Subcutaneous adipose tissue (tissue), 4 donors: ENCODE measurements around the gene ERG28. TPM values are rescaled to one million over a fixed set of nuclear protein-coding genes. Genes with fewer than 3 reads are reported as not detected.

Experiments used
- total RNA-seq, 4 donors: library from RNA; depleted of rRNA; stranded (reverse); fragments of >200 nt; gene quantifications; one replicate each; pipeline ENCODE4 v1.1.0, GENCODE V29; 2016
- TF ChIP-seq, protein P1 (sequence below): fragments of 450-650 bp; IDR thresholded peaks from one replicate; pipeline ENCODE4 v1.5.1; 2016; ENCODE audit warnings: low read depth, mild to moderate bottlenecking, control low read depth, antibody characterized with exemption, moderate library complexity

Gene ERG28
- total RNA-seq, 4 donors from 2014 or later = 3.7 to 5.9 (median 4.4) TPM

DNA sequence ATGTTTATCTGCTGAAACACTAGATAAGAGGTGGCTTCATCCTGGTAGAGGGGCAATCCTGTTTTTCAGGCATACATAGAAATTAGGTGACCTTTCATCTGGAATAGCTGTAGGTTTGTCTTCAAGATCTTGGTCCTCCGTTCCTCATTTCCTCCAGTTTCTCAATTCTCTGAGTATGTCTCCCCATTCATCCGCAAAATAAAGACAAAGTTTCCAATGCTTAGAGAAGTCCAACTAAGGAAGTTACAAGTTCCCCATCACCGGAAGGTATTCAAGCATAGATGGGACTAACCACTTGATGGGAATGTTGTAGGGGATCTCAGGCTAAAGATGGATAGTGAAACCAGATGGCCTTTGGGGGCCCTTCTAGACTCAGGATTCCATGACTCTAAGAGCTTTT lies 34.3 kb downstream of the ERG28 start:
- TF ChIP-seq, protein P1, sequence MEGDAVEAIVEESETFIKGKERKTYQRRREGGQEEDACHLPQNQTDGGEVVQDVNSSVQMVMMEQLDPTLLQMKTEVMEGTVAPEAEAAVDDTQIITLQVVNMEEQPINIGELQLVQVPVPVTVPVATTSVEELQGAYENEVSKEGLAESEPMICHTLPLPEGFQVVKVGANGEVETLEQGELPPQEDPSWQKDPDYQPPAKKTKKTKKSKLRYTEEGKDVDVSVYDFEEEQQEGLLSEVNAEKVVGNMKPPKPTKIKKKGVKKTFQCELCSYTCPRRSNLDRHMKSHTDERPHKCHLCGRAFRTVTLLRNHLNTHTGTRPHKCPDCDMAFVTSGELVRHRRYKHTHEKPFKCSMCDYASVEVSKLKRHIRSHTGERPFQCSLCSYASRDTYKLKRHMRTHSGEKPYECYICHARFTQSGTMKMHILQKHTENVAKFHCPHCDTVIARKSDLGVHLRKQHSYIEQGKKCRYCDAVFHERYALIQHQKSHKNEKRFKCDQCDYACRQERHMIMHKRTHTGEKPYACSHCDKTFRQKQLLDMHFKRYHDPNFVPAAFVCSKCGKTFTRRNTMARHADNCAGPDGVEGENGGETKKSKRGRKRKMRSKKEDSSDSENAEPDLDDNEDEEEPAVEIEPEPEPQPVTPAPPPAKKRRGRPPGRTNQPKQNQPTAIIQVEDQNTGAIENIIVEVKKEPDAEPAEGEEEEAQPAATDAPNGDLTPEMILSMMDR = no peak

DNA sequence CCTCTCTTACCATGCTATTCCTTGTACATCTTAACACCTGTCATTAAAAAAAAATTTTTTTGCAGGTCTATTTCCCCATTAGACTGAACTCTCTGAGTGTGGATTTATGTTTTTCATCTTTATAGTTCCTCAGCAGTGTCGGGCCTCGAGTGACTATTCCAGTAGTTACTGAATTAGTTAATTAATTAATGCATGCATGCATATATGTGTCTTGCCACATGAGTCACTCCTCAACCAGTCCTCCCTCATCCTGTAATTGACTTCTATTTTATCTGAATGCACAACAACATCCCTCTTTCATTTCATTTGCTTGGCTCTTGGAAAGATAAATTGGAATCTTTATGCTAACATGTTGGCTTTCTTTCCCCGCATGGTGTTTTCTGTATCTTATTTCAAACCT lies 35.6 kb downstream of the ERG28 start:
- TF ChIP-seq, protein P1 = no peak

DNA sequence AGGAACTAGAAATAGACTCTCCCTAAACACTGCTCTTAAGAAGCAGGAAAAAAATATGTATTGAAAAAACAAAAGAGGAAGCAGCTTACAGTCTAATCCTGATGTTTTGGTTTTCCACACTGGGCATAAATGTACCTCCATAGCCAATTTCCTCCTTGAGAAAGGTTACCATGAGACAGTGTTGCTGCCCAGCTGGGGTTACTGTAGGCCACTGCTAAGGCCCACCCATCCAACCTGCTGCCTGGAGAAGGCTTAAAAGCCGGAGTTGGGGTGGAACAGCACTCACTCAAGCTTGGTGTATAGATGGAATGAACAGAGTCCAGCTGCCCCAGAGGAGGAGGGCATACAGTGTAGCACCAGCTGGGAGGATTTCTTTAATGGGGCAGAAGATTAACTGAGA lies 41.1 kb downstream of the ERG28 start:
- TF ChIP-seq, protein P1 = no peak

DNA sequence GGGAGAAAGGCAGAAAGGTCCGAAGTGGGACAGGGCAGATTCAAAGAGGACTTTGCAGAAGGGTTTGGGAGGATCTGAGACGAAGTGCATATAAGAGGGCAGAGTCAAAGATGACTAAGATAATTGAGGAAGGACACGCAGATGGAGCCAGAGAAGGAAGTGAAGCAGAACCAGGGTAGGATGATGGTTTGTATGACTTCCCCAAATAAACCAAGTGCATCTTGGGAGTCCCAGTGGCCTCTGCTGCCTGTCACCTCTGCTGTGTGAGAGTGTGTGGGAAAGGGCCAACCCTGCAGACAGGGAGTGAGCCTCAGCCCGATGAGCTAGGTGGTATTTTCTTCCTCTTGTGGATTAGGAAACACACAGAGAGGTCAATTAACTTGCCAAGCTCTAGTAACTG lies 45.5 kb downstream of the ERG28 start:
- TF ChIP-seq, protein P1 = no peak

DNA sequence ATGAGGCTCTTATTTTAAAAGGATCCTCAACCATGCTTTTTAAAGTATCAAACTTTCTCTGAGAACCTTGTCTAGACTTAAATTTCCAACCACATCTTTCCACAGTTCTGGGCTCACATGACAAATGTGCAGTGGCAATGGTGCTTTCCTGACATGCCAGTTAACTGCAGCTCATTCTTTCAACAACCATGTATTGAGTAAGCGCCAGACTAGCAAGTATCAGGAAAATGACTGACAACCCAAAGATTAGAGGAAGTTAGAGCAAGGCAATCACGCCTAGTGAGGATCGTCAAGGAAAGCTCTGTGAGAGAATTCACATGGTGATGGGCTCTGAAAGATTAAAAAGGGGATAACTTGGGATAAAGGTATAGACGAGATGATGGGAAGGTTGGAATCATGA lies 46.5 kb downstream of the ERG28 start:
- TF ChIP-seq, protein P1 = no peak

DNA sequence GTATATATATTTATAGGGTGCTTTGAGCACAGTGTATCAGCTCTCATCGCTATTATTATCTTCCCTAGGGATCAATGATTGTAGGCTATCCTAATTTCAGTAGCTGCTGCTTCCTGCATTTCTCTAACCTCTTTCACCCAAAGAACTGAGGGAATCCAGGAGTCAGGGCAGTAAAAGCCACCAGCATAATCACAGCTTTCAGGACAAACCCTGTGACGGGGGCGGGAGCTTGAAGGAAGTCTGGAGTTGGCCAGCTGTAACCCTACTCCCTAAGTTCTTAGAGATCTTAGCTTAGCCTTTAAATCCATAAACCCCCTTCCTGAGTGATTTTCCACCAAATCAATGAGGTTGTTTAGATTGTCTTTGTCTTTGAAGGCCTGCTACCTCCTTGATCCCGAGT lies 48.5 kb downstream of the ERG28 start:
- TF ChIP-seq, protein P1 = no peak

DNA sequence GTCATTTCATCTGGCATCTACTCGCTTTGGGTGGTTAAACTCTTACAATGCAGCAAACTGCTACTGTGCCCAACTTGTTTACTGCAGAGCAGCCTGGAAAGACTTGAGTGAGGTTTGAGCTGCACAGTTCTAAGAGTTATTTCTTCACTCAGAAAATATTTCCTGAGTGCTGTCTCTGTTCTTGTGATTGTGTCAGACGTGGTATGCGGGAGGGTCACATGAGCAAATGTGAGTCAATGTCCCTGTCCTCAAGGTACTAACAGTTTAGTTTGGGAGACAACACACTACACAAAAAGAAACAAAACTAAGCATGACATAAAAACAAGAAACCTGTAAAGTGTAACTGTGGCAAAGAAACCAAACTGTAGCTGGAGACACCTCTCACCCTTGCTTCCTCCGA lies 49.8 kb downstream of the ERG28 start:
- TF ChIP-seq, protein P1 = no peak
